ENCODE measurements around the gene ARCN1. TPM values are rescaled to one million over a fixed set of nuclear protein-coding genes. Genes with fewer than 3 reads are reported as not detected.

ARCN1 gene
- total and polyA plus RNA-seq, 2 donors (not counting 3 experiments of a cell fraction or from before 2014, with no cell fraction given), result 172 to 180 TPM

DNA sequence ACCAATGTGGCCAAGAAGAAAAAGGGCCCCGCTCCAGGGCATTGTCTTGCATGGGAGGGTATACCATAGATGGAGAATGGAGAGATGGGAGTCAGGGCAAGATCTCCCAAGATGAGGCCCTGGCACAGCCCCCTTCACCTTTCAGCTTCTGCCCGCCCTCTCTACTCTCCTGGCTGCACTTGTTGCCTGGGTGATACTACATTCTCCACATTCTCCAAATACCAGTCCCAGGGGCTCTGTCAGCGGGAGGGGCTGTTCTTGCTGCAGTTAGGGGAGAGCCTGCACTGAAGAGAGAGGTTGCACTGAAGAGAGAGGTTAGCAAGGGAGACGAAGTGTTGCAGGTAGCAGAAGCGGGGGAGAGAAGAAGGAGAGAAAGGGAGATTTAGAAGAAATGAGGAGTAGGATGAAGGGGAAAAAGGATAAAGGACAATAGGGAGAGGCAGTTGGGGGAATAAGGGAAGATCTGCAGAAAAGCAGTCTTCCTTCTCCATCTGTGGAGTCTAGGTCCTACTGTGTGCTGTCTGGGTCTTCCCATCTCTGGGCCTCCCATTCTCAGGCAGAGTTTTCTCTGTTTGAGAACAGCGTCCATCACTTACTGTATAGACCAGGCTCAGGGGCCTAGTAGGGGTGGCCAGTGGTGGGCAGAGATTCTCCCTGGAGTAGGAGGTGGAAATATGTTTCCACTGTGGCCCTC is 43.2 kb downstream of the ARCN1 start:
- dilution Hi-C loops (cut with MboI; ENCODE audit: extremely low pct_ligation_motif_present, low sequenced_read_pairs), result no loop called here
- CTCF ChIA-PET, result no interaction called here
- Histone ChIP-seq H3K9me1 (replicated peaks; ENCODE audit: control insufficient read depth, extremely low read depth, insufficient read depth, low read length) (no peaks in the 10 kb centered on the region), H3K4me1 (ENCODE audit: control insufficient read depth, extremely low read depth, insufficient read depth, low read length) (peaks cover 72% of the 10 kb centered on the region), H4K20me1 (replicated peaks; ENCODE audit: control insufficient read depth, extremely low read depth, insufficient read depth, low read length) (no peaks in the 10 kb centered on the region), H3K27ac (ENCODE audit: insufficient read depth, low read depth, low read length) (no peak overlapping the region), H3K27me3 (ENCODE audit: control insufficient read depth in 2 of 2, insufficient read depth in 2 of 2, low read length in 2 of 2) (no peaks in the 10 kb centered on the region), H3K9ac (replicated peaks; ENCODE audit: extremely low read depth, insufficient read depth, low read length) (no peak overlapping the region), H3K4me2 (ENCODE audit: insufficient read depth, low read length) (no peak overlapping the region), H3K4me3 (replicated peaks in 1 of 3; ENCODE audit: insufficient read depth in 1 of 3, low read depth in 1 of 3, low read length in 3 of 3) (no peak overlapping the region), H3K79me2 (ENCODE audit: control insufficient read depth, insufficient read depth, low read length) (peaks cover 30% of the 10 kb centered on the region), H3K36me3 (ENCODE audit: control insufficient read depth in 2 of 2, extremely low read depth in 1 of 2, insufficient read depth in 2 of 2, low read length in 2 of 2) (peaks cover 10 to 21% of the 10 kb centered on the region in 2 experiments), H2AFZ (ENCODE audit: low read depth, low read length) (no peak overlapping the region), H3K9me3 (replicated peaks; ENCODE audit: control insufficient read depth, insufficient read depth, low read length) (no peaks in the 10 kb centered on the region)
- POLR2A ChIA-PET, result no interaction called here
- no peak for DNase-seq (ENCODE audit: low read depth, low spot score)
- intact Hi-C loops (cut with micrococcal nuclease), result no loop called here
- TF ChIP-seq JUN (IDR thresholded peaks at IDR 0.05; ENCODE audit: borderline replicate concordance, insufficient read depth, insufficient read length, low read depth), result no peak
- TF ChIP-seq EZH2 (IDR thresholded peaks at IDR 0.05; ENCODE audit: borderline replicate concordance, low read depth, low read length, severe bottlenecking), result no peak
- TF ChIP-seq, protein P1, sequence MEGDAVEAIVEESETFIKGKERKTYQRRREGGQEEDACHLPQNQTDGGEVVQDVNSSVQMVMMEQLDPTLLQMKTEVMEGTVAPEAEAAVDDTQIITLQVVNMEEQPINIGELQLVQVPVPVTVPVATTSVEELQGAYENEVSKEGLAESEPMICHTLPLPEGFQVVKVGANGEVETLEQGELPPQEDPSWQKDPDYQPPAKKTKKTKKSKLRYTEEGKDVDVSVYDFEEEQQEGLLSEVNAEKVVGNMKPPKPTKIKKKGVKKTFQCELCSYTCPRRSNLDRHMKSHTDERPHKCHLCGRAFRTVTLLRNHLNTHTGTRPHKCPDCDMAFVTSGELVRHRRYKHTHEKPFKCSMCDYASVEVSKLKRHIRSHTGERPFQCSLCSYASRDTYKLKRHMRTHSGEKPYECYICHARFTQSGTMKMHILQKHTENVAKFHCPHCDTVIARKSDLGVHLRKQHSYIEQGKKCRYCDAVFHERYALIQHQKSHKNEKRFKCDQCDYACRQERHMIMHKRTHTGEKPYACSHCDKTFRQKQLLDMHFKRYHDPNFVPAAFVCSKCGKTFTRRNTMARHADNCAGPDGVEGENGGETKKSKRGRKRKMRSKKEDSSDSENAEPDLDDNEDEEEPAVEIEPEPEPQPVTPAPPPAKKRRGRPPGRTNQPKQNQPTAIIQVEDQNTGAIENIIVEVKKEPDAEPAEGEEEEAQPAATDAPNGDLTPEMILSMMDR (IDR thresholded peaks at IDR 0.05; ENCODE audit: extremely low read depth in 1 of 2, insufficient read depth in 1 of 2, low read depth in 1 of 2, low read length in 2 of 2), result no peak
- TF ChIP-seq FOS (IDR thresholded peaks at IDR 0.05; ENCODE audit: borderline replicate concordance, insufficient read depth, low read length), result no peak
- TF ChIP-seq MYC (IDR thresholded peaks at IDR 0.05; ENCODE audit: low read depth, low read length), result no peak
- no TSS peak for BruUV-seq (replicated peaks)
- FAIRE-seq, result no peak

DNA sequence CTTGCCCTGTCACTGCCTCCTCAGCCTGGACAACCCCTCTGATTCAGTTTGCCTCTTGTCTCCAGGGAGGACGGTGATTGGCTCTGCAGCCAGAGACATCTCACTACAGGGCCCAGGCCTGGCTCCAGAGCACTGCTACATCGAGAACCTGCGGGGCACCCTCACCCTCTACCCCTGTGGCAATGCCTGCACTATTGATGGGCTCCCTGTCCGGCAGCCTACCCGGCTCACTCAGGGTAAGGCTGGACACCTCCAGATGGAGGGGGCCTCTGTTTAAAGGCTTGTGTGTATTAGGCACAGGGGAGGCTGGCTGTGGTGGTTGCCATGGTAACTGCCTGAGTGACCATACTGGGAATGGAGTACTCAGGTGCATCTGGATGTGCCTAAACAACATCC is 43.8 kb downstream of the ARCN1 start:
- Histone ChIP-seq H3K9me1 (replicated peaks; ENCODE audit: control insufficient read depth, extremely low read depth, insufficient read depth, low read length) (no peaks in the 10 kb centered on the region), H3K79me2 (ENCODE audit: control insufficient read depth, insufficient read depth, low read length) (peaks cover 28% of the 10 kb centered on the region), H3K27ac (ENCODE audit: insufficient read depth, low read depth, low read length) (peak overlapping the region; percentile 11), H3K9ac (replicated peaks; ENCODE audit: extremely low read depth, insufficient read depth, low read length) (no peak overlapping the region), H3K27me3 (ENCODE audit: control insufficient read depth in 2 of 2, insufficient read depth in 2 of 2, low read length in 2 of 2) (no peaks in the 10 kb centered on the region), H3K4me3 (replicated peaks in 1 of 3; ENCODE audit: insufficient read depth in 1 of 3, low read depth in 1 of 3, low read length in 3 of 3) (no peak overlapping the region), H3K36me3 (ENCODE audit: control insufficient read depth in 2 of 2, extremely low read depth in 1 of 2, insufficient read depth in 2 of 2, low read length in 2 of 2) (peaks cover 10 to 21% of the 10 kb centered on the region in 2 experiments), H3K9me3 (replicated peaks; ENCODE audit: control insufficient read depth, insufficient read depth, low read length) (no peaks in the 10 kb centered on the region), H3K4me1 (ENCODE audit: control insufficient read depth, extremely low read depth, insufficient read depth, low read length) (peaks cover 75% of the 10 kb centered on the region), H4K20me1 (replicated peaks; ENCODE audit: control insufficient read depth, extremely low read depth, insufficient read depth, low read length) (no peaks in the 10 kb centered on the region), H2AFZ (ENCODE audit: low read depth, low read length) (no peak overlapping the region), H3K4me2 (ENCODE audit: insufficient read depth, low read length) (no peak overlapping the region)
- dilution Hi-C loops (cut with MboI; ENCODE audit: extremely low pct_ligation_motif_present, low sequenced_read_pairs), result no loop called here
- BruUV-seq (replicated peaks), result no TSS peak
- intact Hi-C loops (cut with micrococcal nuclease), result no loop called here
- FAIRE-seq (no peak), DNase-seq (ENCODE audit: low read depth, low spot score) (no peak)
- no peak for TF ChIP-seq EZH2 (IDR thresholded peaks at IDR 0.05; ENCODE audit: borderline replicate concordance, low read depth, low read length, severe bottlenecking)
- no peak for TF ChIP-seq FOS (IDR thresholded peaks at IDR 0.05; ENCODE audit: borderline replicate concordance, insufficient read depth, low read length)
- TF ChIP-seq, protein P2, sequence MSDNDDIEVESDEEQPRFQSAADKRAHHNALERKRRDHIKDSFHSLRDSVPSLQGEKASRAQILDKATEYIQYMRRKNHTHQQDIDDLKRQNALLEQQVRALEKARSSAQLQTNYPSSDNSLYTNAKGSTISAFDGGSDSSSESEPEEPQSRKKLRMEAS (IDR thresholded peaks at IDR 0.05; ENCODE audit: insufficient read depth, insufficient read length), result no peak
- TF ChIP-seq JUN (IDR thresholded peaks at IDR 0.05; ENCODE audit: borderline replicate concordance, insufficient read depth, insufficient read length, low read depth), result no peak
- no peak for TF ChIP-seq GATA2 (IDR thresholded peaks at IDR 0.05; ENCODE audit: insufficient read depth, insufficient read length, low read depth, low read length)
- TF ChIP-seq POLR2AphosphoS5 (IDR thresholded peaks at IDR 0.05; ENCODE audit: insufficient read depth, low read depth, low read length), result no peak
- TF ChIP-seq POLR2A (IDR thresholded peaks at IDR 0.05; ENCODE audit: low read depth, low read length), result no peak
- TF ChIP-seq, protein P1 (IDR thresholded peaks at IDR 0.05; ENCODE audit: extremely low read depth in 1 of 2, insufficient read depth in 1 of 2, low read depth in 1 of 2, low read length in 2 of 2), result no peak
- no peak for TF ChIP-seq MYC (IDR thresholded peaks at IDR 0.05; ENCODE audit: low read depth, low read length)
- ChIA-PET POLR2A (no interaction called here), CTCF (no interaction called here)

All from endothelial cell of umbilical vein (primary cell).